Esophagus squamous epithelium (tissue), 5 donors: Measurements from ENCODE around the gene AXIN2. TPM values are rescaled to one million over a fixed set of nuclear protein-coding genes. Genes with fewer than 3 reads are reported as not detected.
"Not testable (repeated sequence)": the region's sequence is repeated elsewhere in the genome, so short reads cannot be mapped to it uniquely, and the experiment has no call there.

Experiments used
- DNase-seq: peaks from one replicate; lab custom pipeline; 2025; lab: John Stamatoyannopoulos, UW
- H3K27ac ChIP-seq, 4 donors: fragments of 200-600 bp; sonication (generic); one replicate each; pipeline ENCODE4 v1.5.1; 2016 to 2019; ENCODE audit warnings: mild to moderate bottlenecking in 1 of 4
- H3K27me3 ChIP-seq, 4 donors: fragments of 200-600 bp; sonication (generic); 1 replicate in 3 of 4; 2 replicates in 1 of 4; pipeline versions ENCODE4 v1.5.1 to v1.6.0; 2017 to 2021; ENCODE audit warnings: antibody characterized with exemption in 1 of 4
- H3K36me3 ChIP-seq, 3 donors: fragments of 200-600 bp; sonication (generic); one replicate each; pipeline ENCODE4 v1.5.1; 2016 to 2019
- H3K4me1 ChIP-seq, 3 donors: fragments of 200-600 bp; sonication (generic); one replicate each; pipeline ENCODE4 v1.5.1; 2017 to 2019
- H3K4me3 ChIP-seq, 4 donors: fragments of 200-600 bp; sonication (generic); 1 replicate in 3 of 4; 2 replicates in 1 of 4; pipeline ENCODE4 v1.5.1; 2016 to 2019; ENCODE audit warnings: mild to moderate bottlenecking in 2 of 4, moderate library complexity in 1 of 4
- H3K9me3 ChIP-seq, 3 donors: fragments of 200-600 bp; sonication (generic); one replicate each; pipeline ENCODE4 v1.5.1; 2016 to 2019
- CTCF ChIP-seq, 6 experiments: fragments of 450-650 bp in 4 of 6; fragments of 200-600 bp in 2 of 6; sonication (generic) in 2 of 6; IDR thresholded peaks; one replicate each; pipeline ENCODE4 v1.5.1; 2016 to 2019; ENCODE audit warnings: antibody characterized with exemption in 6 of 6, mild to moderate bottlenecking in 4 of 6, moderate library complexity in 4 of 6
- POLR2A ChIP-seq, 4 donors: fragments of 450-650 bp; IDR thresholded peaks; one replicate each; pipeline ENCODE4 v1.6.1; 2017; ENCODE audit warnings: antibody characterized with exemption in 4 of 4, mild to moderate bottlenecking in 4 of 4, moderate library complexity in 3 of 4
- WGBS, 2 donors: methylation state at CpG; one replicate each; pipeline ENCODE4 v1.1.5; 2018; 5-methylcytosine and 5-hydroxymethylcytosine counted together
- intact Hi-C: fragments of 100-400 bp; cut with DNase I; formaldehyde crosslinking; loops from one replicate; pipeline ENCODE4 v1.15.0; 2022
- total RNA-seq, 4 donors: library from RNA; depleted of rRNA; stranded (reverse); fragments of >200 nt; gene quantifications; one replicate each; pipeline ENCODE4 v1.1.0, GENCODE V29; 2016
- donor health status: DM: yes; HTN: yes; CAD: no.

The AXIN2 gene
- total RNA-seq, 4 donors from 2014 or later = 0.83 to 10.9 (median 6.2) TPM

DNA sequence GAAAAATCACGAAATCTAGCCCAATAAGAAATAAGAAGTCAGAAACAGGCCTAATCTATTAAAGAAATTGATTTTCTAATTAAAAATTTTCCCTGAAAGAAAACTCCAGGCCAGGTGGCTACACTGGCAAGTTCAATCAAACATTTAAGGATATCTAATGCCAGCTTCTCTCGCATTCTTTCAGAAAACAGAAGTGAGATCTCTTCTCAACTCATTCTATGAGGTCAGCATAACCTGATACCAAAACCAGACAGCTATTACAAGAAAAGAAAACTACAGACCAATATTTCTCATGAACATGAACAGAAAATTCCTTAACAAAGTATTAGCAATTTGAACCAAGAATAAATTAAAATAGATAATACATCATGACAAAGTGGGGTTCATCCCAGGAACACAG is 52.4 kb downstream of the AXIN2 start:
- Histone ChIP-seq H3K4me3 (no peak overlapping the region), H3K9me3 (no peaks in the 10 kb centered on the region), H3K4me1 (peaks cover 0 to 1% (median 0%) of the 10 kb centered on the region in 3 donors), H3K27ac (no peak overlapping the region), H3K36me3 (no peaks in the 10 kb centered on the region), H3K27me3 (no peaks in the 10 kb centered on the region)
- intact Hi-C loops = no loop called here
- 45 to 69% methylated on average over 2 of the region's 2 CpGs for WGBS, 2 donors
- TF ChIP-seq CTCF (IDR thresholded peaks at IDR 0.05) = no peak
- TF ChIP-seq POLR2A (IDR thresholded peaks at IDR 0.05) = no peak
- DNase-seq = no peak

- H3K36me3 ChIP-seq, H3K27me3 ChIP-seq, H3K27ac ChIP-seq, DNase-seq, H3K9me3 ChIP-seq, H3K4me3 ChIP-seq, H3K4me1 ChIP-seq, intact Hi-C loops: not testable (repeated sequence)
- 72 to 93% methylated on average over 4 to 6 of the region's 6 CpGs for WGBS, 2 donors
These were observed 56.8 kb downstream of the AXIN2 start for GRCh38 chr17:65504673-65505072.

- no peak for TF ChIP-seq POLR2A (IDR thresholded peaks at IDR 0.05)
- TF ChIP-seq CTCF (IDR thresholded peaks at IDR 0.05) = no peak
- intact Hi-C loops = no loop called here
- Histone ChIP-seq H3K27me3 (no peaks in the 10 kb centered on the region), H3K9me3 (no peaks in the 10 kb centered on the region), H3K4me3 (no peak overlapping the region), H3K36me3 (no peaks in the 10 kb centered on the region), H3K4me1 (no peaks in the 10 kb centered on the region), H3K27ac (no peak overlapping the region)
- 75 to 84% methylated on average over 5 to 9 of the region's 9 CpGs for WGBS, 2 donors
- no peak for DNase-seq
These were observed 57.3 kb downstream of the AXIN2 start for GRCh38 chr17:65504141-65504540.

GRCh38 chr17:65503557-65503956 is 57.9 kb downstream of the AXIN2 start:
- no peak for TF ChIP-seq POLR2A (IDR thresholded peaks at IDR 0.05)
- no peak for DNase-seq
- intact Hi-C loops = no loop called here
- Histone ChIP-seq H3K4me3 (no peak overlapping the region), H3K36me3 (no peaks in the 10 kb centered on the region), H3K4me1 (no peaks in the 10 kb centered on the region), H3K9me3 (no peaks in the 10 kb centered on the region), H3K27me3 (no peaks in the 10 kb centered on the region), H3K27ac (no peak overlapping the region)
- 40 to 85% methylated on average over 1 to 8 of the region's 9 CpGs for WGBS, 2 donors

DNA sequence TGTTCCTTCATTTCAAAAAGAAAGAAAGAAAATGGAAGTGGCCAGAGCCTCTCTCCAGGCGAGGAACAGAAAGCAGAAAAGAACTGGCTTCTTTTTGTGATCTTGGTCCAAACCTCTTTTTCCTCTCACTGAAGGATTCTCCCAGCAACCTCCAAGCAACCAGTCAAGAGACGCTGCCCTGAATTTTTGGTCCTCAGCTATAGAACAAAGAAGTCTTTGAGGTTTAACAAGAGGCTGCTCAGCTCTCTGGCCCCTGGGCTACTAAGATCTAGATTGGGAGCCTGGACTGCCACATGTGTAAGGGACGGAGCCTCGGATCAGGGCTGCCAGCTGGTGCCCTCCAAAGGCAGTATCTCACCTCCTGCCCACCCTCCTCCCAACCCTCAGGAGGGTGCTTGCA is 62.6 kb downstream of the AXIN2 start:
- H3K27me3 ChIP-seq = peaks cover 0 to 13% (median 0%) of the 10 kb centered on the region in 4 donors
- H3K4me3 ChIP-seq = no peak overlapping the region
- H3K36me3 ChIP-seq = no peaks in the 10 kb centered on the region
- intact Hi-C loops = no loop called here
- no peak for DNase-seq
- 70 to 80% methylated on average over 2 to 4 of the region's 4 CpGs for WGBS, 2 donors
- no peaks in the 10 kb centered on the region for H3K9me3 ChIP-seq
- H3K4me1 ChIP-seq = peaks cover 0 to 5% (median 0%) of the 10 kb centered on the region in 3 donors
- no peak overlapping the region for H3K27ac ChIP-seq
- TF ChIP-seq CTCF (IDR thresholded peaks at IDR 0.05) (no peak), POLR2A (IDR thresholded peaks at IDR 0.05) (no peak)

GRCh38 chr17:65496801-65497200 is 64.6 kb downstream of the AXIN2 start:
- TF ChIP-seq CTCF (IDR thresholded peaks at IDR 0.05) = no peak
- TF ChIP-seq POLR2A (IDR thresholded peaks at IDR 0.05) = no peak
- Histone ChIP-seq H3K27ac (no peak overlapping the region), H3K36me3 (no peaks in the 10 kb centered on the region), H3K4me1 (peaks cover 0 to 5% (median 0%) of the 10 kb centered on the region in 3 donors), H3K9me3 (no peaks in the 10 kb centered on the region), H3K4me3 (no peak overlapping the region), H3K27me3 (peaks cover 0 to 13% (median 0%) of the 10 kb centered on the region in 4 donors)
- DNase-seq = no peak
- WGBS, 2 donors = 79 to 92% methylated on average over 7 to 8 of the region's 9 CpGs
- intact Hi-C loops = no loop called here
